Muscle of back (tissue), 11 donors: ENCODE data around the gene CCDC14. TPM values are rescaled to one million over a fixed set of nuclear protein-coding genes. Genes with fewer than 3 reads are reported as not detected.
A peak's percentile ranks its signal among the peaks of the same experiment; 100 is the strongest.
"Not testable (repeated sequence)": the region's sequence is repeated elsewhere in the genome, so short reads cannot be mapped to it uniquely, and the experiment has no call there.

ENCODE experiments used
- DNase-seq, 3 donors: peaks; one replicate each; pipeline versions ENCODE4 v3.0.0 to v3.0.0-alpha.2; 2013
- polyA plus RNA-seq, 10 donors: library from polyadenylated mRNA; unstranded; fragments of 120-200 nt; gene quantifications; one replicate each; pipeline ENCODE4 v1.2.1, GENCODE V29; 2013; ENCODE audit not compliant: insufficient read length in 10 of 10

Gene CCDC14
- polyA plus RNA-seq, 10 donors: 32.5 to 77.6 (median 55.4) TPM

- DNase-seq: not testable (repeated sequence)
Measured at GRCh38 chr3:123975030-123975429, 14.0 kb upstream of the CCDC14 start.

GRCh38 chr3:123971406-123971805 is 10.4 kb upstream of the CCDC14 start:
- DNase-seq: peak; percentile 8 to 30 (median 9)

GRCh38 chr3:123967260-123967659 is 6.2 kb upstream of the CCDC14 start:
- DNase-seq: not testable (repeated sequence)

GRCh38 chr3:123966799-123967198 is 5.8 kb upstream of the CCDC14 start:
- DNase-seq: not testable (repeated sequence)

GRCh38 chr3:123964793-123965192 is 3.8 kb upstream of the CCDC14 start:
- DNase-seq: not testable (repeated sequence)

- DNase-seq: no peak
Measured at GRCh38 chr3:123961508-123961856, 453 bp upstream of the CCDC14 start.

GRCh38 chr3:123953735-123954134 is 7.3 kb downstream of the CCDC14 start:
- no peak for DNase-seq

GRCh38 chr3:123952844-123953520 is 8.0 kb downstream of the CCDC14 start:
- DNase-seq: no peak

- DNase-seq: no peak
Measured at GRCh38 chr3:123951522-123952447, 9.2 kb downstream of the CCDC14 start.

GRCh38 chr3:123949641-123950040 is 11.4 kb downstream of the CCDC14 start:
- peak in 1 of 3 donors; percentile 35 for DNase-seq

GRCh38 chr3:123948449-123948848 is 12.6 kb downstream of the CCDC14 start:
- DNase-seq: no peak

GRCh38 chr3:123947482-123947881 is 13.5 kb downstream of the CCDC14 start:
- no peak for DNase-seq

- no peak for DNase-seq
Measured at GRCh38 chr3:123941542-123941941, 19.5 kb downstream of the CCDC14 start.

- peak in 1 of 3 donors; percentile 9 for DNase-seq
Measured at GRCh38 chr3:123941121-123941520, 19.9 kb downstream of the CCDC14 start.

GRCh38 chr3:123939706-123940105 is 21.3 kb downstream of the CCDC14 start:
- no peak for DNase-seq

- DNase-seq: no peak
Measured at GRCh38 chr3:123936400-123936799, 24.6 kb downstream of the CCDC14 start.

GRCh38 chr3:123935830-123936229 is 25.2 kb downstream of the CCDC14 start:
- DNase-seq: no peak

GRCh38 chr3:123934250-123934649 is 26.8 kb downstream of the CCDC14 start:
- DNase-seq: no peak

- no peak for DNase-seq
Measured at GRCh38 chr3:123930445-123930844, 30.6 kb downstream of the CCDC14 start.

- no peak for DNase-seq
Measured at GRCh38 chr3:123929325-123929724, 31.7 kb downstream of the CCDC14 start.

- DNase-seq: no peak
Measured at GRCh38 chr3:123926396-123926795, 34.6 kb downstream of the CCDC14 start.

- DNase-seq: no peak
Measured at GRCh38 chr3:123920868-123921267, 40.2 kb downstream of the CCDC14 start.

- no peak for DNase-seq
Measured at GRCh38 chr3:123920383-123920782, 40.6 kb downstream of the CCDC14 start.
